ENCODE data around the gene ZNF598.

- TF ChIP-seq CTCF (IDR thresholded peaks at IDR 0.05) (peak; percentile 10 to 54 (median 34)), POLR2A (IDR thresholded peaks at IDR 0.05) (no peak), EP300 (IDR thresholded peaks at IDR 0.05) (no peak)
These were observed 47.2 kb upstream of the ZNF598 start for GRCh38 chr16:2056681-2057407.
